KOPT-K1 (cell line): ENCODE measurements around the gene CASZ1.

ENCODE experiments used
- H3K27ac ChIP-seq: fragments of 200-600 bp; sonication (generic); 2 replicates; pipeline ENCODE4 v1.5.1; 2016; ENCODE audit warnings: antibody characterized with exemption, mild to moderate bottlenecking, low read depth, low read length; ENCODE audit not compliant: poor library complexity, severe bottlenecking
- H3K36me3 ChIP-seq: fragments of 200-600 bp; sonication (generic); 2 replicates; pipeline ENCODE4 v1.5.1; 2017; ENCODE audit warnings: antibody characterized with exemption, mild to moderate bottlenecking, low read length, moderate library complexity; ENCODE audit not compliant: insufficient read depth
- H3K9me3 ChIP-seq: fragments of 200-600 bp; sonication (generic); 2 replicates; pipeline ENCODE4 v1.5.1; 2017; ENCODE audit warnings: antibody characterized with exemption, low read length, mild to moderate bottlenecking; ENCODE audit not compliant: insufficient read depth, poor library complexity, severe bottlenecking

Gene CASZ1

DNA sequence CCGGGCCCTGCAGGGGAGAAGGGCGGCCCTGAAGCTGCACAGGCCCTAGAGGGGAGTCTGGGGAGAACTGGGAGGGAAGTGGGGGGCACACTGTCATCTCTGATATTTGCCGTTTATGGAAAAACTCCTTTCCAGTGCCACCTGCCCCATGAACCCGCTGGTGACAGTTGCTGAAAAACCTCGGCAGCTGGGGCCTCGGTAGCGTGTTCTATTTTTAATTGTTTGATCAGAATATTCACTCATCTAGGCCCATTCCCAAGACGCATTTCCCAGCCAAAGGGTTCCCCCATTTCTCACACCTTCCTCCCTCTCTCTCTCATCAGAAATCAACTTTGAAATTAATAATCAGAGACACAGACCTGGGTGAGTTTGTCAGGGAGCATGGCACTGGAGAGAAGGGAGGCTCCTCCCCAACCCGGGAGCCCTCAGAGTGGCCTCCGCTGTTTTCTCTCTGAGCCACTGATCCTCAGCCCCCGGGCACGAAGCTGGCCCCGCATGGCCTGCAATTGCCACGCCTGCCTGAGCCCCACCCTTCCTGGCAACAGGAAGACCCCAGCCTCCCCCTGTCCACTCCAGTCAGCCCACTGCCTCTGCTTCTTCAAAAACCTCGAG is 111.1 kb downstream of the CASZ1 start:
- Histone ChIP-seq H3K36me3 (no peaks in the 10 kb centered on the region), H3K9me3 (no peaks in the 10 kb centered on the region), H3K27ac (no peak overlapping the region)

DNA sequence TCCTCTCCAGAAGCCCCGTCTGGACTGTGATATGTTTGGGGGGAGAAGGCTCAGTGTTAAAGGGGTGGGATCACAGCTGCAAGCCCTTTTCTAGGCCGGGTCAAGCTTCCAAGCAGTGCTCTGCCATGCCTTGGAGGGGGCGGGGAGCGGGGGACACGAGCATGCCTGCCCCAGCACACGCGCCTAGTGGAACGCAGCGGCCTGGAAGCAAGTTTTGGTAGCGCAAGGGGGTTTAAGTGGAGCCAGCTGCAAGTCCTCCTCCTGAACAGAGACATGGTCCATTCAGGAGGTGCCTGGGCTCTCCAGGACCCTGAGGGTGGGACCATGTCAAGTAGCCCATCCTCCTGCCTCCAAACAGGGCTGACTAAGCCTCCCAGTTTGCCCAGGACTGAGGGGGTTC is 112.2 kb downstream of the CASZ1 start:
- no peaks in the 10 kb centered on the region for H3K36me3 ChIP-seq
- H3K9me3 ChIP-seq: no peaks in the 10 kb centered on the region
- H3K27ac ChIP-seq: no peak overlapping the region

DNA sequence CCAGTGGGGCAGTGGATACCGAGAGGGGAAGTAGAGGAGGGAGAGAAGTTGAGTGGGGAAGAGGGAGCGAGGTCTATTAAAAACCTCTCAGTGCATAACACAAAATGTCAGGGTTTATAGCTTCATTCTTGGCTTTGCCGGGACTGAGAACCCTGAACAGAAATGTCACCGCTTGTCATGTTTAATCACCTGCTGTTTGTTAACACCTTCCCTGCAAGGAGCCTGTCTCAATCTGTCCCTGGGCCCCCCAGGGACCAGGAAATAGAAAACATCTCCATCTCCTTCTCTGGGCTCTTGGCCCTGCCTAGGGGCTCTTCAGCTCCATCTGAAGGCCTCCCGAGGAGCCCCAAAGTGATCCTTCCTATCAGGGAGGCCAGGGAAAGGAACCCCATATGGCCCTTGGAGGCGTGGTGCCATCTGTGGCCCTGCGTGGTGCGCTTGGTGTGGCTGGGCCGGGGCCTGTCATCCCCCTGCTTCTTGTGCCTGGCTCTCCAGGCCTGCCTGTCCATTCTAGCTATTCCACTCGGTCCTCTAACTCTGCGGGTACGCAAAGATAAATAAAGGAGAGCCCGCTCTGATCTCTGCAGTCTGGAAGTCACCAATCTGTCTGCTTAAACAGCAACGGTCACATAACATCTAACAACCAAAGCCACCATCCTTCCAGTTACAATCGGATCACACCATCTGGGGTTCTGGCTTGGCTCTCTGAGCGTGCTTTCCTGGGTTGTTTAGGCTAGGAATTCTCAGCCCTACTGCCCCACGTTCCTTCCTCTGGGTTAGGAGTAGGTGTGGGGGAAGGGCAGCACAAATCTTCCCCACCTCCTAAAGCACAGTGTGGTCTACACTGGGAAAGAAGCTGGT is 113.8 kb downstream of the CASZ1 start:
- Histone ChIP-seq H3K27ac (no peak overlapping the region), H3K9me3 (no peaks in the 10 kb centered on the region), H3K36me3 (no peaks in the 10 kb centered on the region)

DNA sequence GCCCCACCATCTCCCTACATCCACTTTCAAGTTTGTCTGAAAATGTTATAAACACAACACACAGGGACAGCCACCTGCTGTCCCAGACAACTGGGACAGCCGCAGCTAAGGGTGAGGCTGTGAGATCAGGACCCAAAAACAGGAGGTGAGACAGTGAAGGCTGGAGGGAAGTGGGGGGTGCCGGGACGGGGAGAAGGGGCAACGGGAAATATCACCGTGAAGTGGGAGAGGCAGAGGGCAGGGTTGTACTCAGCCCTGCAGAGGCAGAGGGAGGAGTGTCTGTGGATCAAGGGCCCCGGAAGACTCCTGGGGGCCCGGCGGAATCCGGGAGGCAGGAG is 114.4 kb downstream of the CASZ1 start:
- Histone ChIP-seq H3K9me3 (no peaks in the 10 kb centered on the region), H3K27ac (no peak overlapping the region), H3K36me3 (no peaks in the 10 kb centered on the region)

DNA sequence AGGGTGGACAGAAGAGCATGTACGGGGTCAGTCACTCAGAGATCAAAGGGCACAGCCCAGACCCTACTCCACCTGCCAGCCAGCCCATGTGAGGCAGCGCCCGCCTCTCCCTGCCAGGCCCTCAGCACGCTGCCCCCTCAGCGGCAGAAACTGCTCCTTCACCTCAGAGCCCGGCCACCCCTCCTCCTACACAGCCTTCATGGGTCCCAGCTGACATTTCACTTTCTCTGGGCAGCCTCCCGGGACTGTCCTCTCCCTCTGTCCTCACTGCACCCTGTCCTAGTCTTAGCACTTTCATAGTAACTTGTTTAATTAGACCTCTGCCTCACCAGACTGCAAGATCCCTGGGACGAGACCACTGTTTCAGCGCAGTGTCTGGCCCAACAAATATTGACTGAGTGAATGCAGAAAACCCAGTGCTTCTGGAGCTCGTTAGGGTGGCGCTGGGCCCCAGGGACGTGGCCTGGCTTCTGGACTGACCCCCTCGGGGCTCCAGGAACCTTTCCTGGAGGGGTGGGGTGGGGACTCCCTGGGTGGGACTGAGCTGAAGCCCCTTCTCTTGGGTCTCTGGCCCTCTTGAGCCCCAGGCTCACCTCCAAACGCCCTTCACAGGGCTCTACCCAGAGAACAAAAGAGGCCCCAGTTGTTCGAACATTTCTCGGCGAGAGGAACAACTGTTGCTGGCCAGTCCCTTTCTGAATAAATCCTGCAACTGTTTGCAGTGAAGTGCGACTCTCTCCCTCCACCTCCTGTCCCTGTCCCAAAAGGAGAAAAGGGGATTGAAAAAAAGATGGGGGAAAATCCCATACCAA is 114.9 kb downstream of the CASZ1 start:
- Histone ChIP-seq H3K9me3 (no peaks in the 10 kb centered on the region), H3K27ac (no peak overlapping the region), H3K36me3 (no peaks in the 10 kb centered on the region)

DNA sequence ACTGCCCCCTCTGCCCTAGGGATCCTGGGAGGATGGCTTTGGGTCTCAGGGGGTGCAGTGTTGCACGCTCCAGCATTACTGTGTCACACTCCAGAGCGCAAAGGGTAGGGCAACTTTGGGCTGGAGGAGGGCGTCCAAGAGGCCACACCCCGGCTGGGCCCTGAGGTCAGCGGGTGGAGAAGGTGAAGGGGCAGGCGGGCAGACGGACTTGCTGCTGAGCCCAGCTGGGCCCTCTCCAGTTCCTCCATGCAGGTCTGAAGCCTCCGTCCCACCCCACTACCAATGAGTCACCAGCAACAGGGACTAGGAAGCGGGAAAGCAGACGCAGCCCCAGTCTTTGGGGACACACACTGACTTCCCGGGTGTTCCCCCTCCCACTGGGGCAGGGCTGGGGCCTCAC is 116.0 kb downstream of the CASZ1 start:
- H3K27ac ChIP-seq: no peak overlapping the region
- no peaks in the 10 kb centered on the region for H3K9me3 ChIP-seq
- H3K36me3 ChIP-seq: no peaks in the 10 kb centered on the region

- no peak overlapping the region for H3K27ac ChIP-seq
- H3K9me3 ChIP-seq: no peaks in the 10 kb centered on the region
- H3K36me3 ChIP-seq: no peaks in the 10 kb centered on the region
Measured at GRCh38 chr1:10679496-10680220, 116.8 kb downstream of the CASZ1 start.

- Histone ChIP-seq H3K9me3 (no peaks in the 10 kb centered on the region), H3K27ac (no peak overlapping the region), H3K36me3 (no peaks in the 10 kb centered on the region)
Measured at GRCh38 chr1:10678852-10679251, 117.6 kb downstream of the CASZ1 start.

- H3K27ac ChIP-seq: no peak overlapping the region
- no peaks in the 10 kb centered on the region for H3K9me3 ChIP-seq
- H3K36me3 ChIP-seq: no peaks in the 10 kb centered on the region
Measured at GRCh38 chr1:10678402-10678801, 118.0 kb downstream of the CASZ1 start.

DNA sequence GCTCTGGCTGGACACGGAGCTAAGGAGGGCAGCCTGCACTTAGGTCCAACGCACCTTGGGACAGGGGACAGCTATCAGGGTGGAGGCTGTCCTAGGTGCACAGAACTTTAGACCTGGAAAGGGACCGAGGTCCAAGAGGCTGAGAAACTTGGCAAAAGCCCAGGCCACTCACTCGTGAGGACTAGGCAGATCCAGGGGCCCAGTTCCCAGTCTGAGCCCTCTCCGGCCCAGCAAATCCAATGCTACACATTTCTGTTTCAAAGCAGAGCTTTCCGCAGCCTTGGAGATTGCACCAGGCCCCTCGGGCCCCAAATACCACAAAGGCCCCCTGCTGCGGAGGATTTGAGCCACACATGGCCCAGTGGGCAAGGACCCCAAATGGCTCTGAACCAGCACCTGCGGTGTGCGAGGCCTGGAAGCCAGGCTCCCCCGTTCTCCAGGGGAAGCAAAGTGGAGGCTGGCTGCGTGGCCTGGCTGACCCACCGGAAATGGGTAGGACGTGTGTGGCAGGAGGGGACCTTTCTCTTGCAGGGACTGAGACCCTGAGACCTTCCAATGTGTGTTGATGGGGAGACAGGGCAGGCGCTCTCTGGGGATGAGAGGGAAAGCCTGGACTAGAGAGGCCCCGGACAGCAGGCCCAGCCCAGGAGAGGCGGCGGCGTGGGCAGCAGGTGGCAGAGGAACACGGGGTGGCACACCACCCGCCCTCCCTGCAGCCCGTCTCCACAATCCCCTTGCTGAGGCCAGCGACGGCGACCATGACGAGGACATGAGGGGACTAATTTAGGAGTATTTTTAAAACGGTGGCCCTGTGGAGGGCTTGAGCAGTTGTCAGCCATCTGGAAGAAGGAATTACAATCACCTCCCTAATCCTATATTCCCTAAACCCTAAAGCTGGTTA is 118.7 kb downstream of the CASZ1 start:
- Histone ChIP-seq H3K27ac (no peak overlapping the region), H3K9me3 (no peaks in the 10 kb centered on the region), H3K36me3 (no peaks in the 10 kb centered on the region)

- Histone ChIP-seq H3K36me3 (no peaks in the 10 kb centered on the region), H3K27ac (no peak overlapping the region), H3K9me3 (no peaks in the 10 kb centered on the region)
Measured at GRCh38 chr1:10676963-10677362, 119.5 kb downstream of the CASZ1 start.

GRCh38 chr1:10675813-10676212 is 120.6 kb downstream of the CASZ1 start:
- no peak overlapping the region for H3K27ac ChIP-seq
- no peaks in the 10 kb centered on the region for H3K9me3 ChIP-seq
- no peaks in the 10 kb centered on the region for H3K36me3 ChIP-seq

DNA sequence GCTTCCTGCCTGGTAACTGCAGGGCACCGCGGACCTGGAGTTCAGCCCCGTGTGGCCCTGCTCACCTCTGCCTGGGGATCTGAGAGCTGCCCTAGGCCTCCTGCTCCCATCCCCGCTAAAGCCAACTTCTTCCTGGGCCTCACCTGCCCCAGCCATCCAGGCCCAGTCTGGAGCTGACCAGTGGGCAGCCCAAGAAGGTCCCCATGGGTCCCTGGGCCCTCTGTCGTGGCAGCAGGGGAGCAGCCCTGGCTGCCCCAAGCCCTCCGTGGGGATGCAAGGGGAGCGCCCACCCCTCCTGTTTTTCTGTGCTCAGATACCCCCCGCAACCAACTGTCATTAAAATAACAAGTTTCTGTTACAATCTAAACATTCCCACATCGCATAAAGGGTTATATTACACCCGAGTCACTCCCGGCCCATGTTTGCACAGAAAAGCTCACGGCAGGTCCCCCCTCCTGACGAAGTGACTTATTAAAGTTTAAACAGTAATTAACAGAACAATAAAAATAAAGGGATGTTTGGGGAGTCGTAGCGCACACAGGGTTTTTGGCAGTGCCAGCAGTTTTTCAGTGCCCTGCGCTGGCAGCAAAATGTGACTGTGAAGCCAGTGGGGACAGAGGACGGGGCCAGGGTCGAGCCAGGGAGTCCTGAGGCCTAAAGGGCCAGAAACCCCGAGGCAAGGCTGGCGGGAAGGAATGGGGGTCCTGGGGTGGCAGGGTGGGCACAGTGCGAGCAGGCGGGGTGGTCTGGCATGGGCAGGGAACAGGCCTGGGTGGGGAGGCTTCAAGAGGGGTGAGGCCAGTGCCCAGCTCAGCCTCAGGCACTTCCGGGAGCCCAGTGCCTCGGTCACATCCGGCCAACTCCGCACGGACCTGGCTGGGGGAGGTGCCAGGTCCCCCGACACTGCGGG is 121.5 kb downstream of the CASZ1 start:
- Histone ChIP-seq H3K27ac (no peak overlapping the region), H3K36me3 (no peaks in the 10 kb centered on the region), H3K9me3 (no peaks in the 10 kb centered on the region)
